Activated naive CD8-positive, alpha-beta T cell treated with anti-CD3 and anti-CD28 coated beads, Interleukin-2, amount 50 U/mL, for 24 hours (primary cell): ENCODE data around the gene LOC128125822.
A peak's percentile ranks its signal among the peaks of the same experiment; 100 is the strongest.
"Not testable (repeated sequence)": the region's sequence is repeated elsewhere in the genome, so short reads cannot be mapped to it uniquely, and the experiment has no call there.

Source experiments
- ATAC-seq: fragments of 150-1000 bp; cut with Tn5 transposase; one replicate; pipeline ENCODE4 v1.10.0; 2021
- DNase-seq: peaks from one replicate; pipeline ENCODE4 v3.0.0; 2021
- H3K27ac Mint-ChIP-seq: one replicate; pipeline ENCODE4 v1.8.0; 2021; ENCODE audit warnings: mild to moderate bottlenecking, mixed read lengths
- H3K27me3 Mint-ChIP-seq: one replicate; pipeline ENCODE4 v1.8.0; 2021; ENCODE audit warnings: mixed read lengths
- H3K36me3 Mint-ChIP-seq: one replicate; pipeline ENCODE4 v1.8.0; 2021; ENCODE audit warnings: low read depth, mixed read lengths
- H3K4me1 Mint-ChIP-seq: one replicate; pipeline ENCODE4 v1.8.0; 2021; ENCODE audit warnings: mixed read lengths
- H3K4me3 Mint-ChIP-seq: one replicate; pipeline ENCODE4 v1.8.0; 2021; ENCODE audit warnings: mild to moderate bottlenecking, moderate library complexity, mixed read lengths
- H3K9me3 Mint-ChIP-seq: one replicate; pipeline ENCODE4 v1.8.0; 2021; ENCODE audit warnings: mixed read lengths

LOC128125822 gene

DNA sequence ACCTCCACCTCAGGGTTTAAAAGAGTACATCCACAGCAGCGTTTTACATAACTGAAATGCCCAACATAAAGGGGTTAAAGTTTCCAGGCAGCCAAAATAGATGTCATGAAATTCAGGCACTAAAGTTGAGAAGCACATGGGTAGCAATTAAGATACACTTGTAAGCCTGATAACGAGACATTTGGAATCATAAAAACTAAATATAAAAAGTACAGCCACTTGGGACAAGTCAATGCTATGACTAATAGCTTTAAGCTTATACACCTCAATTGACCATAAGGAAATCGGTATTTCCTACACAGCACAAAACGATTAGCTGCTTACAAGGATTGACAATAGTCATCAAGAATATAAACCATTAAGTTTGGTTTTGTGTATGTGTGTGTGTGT is 11.8 kb downstream of the LOC128125822 start:
- no peak for ATAC-seq
- no peaks in the 10 kb centered on the region for H3K9me3 Mint-ChIP-seq
- H3K27ac Mint-ChIP-seq, result no peak overlapping the region
- H3K36me3 Mint-ChIP-seq, result peaks cover 32% of the 10 kb centered on the region
- H3K4me1 Mint-ChIP-seq, result no peaks in the 10 kb centered on the region
- no peak overlapping the region for H3K4me3 Mint-ChIP-seq
- DNase-seq, result no peak
- H3K27me3 Mint-ChIP-seq, result peaks cover 5% of the 10 kb centered on the region

DNA sequence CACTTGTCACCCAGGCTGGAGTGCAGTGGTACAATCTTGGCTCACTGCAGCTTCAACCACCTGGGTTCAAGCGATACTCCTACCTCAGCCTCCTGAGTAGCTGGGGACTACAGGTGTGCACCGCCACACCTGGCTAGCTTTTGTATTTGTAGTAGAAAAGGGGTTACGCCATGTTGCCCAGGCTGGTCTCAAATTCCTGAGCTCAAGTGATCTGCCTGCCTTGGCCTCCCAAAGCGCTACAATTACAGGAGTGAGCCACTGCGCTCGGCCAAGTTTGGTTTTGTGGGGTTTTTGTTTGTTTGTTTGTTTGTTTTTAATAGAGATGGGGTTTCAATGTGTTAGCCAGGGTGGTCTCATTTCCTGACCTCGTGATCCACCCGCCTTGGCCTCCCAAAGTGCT is 12.3 kb downstream of the LOC128125822 start:
- peaks cover 29% of the 10 kb centered on the region for H3K36me3 Mint-ChIP-seq
- no peak for DNase-seq
- H3K27ac Mint-ChIP-seq, result no peak overlapping the region
- no peaks in the 10 kb centered on the region for H3K4me1 Mint-ChIP-seq
- H3K9me3 Mint-ChIP-seq, result no peaks in the 10 kb centered on the region
- no peak for ATAC-seq
- peaks cover 5% of the 10 kb centered on the region for H3K27me3 Mint-ChIP-seq
- no peak overlapping the region for H3K4me3 Mint-ChIP-seq

DNA sequence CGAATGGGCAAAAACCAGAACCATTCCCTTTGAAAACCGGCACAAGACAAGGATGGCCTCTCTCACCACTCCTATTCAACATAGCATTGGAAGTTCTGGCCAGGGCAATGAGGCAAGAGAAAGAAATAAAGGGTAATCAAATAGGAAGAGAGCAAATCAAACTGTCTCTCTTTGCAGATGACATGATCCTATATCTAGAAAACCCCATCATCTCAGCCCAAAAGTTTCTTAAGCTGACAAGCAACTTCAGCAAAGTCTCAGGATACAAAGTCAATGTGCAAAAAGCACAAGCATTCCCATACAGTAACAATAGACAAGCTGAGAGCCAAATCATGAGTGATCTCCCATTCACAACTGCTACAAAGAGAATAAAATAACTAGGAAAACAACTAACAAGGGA is 13.4 kb downstream of the LOC128125822 start:
- not testable (repeated sequence) for H3K4me1 Mint-ChIP-seq, ATAC-seq, H3K27ac Mint-ChIP-seq, H3K9me3 Mint-ChIP-seq, H3K4me3 Mint-ChIP-seq, DNase-seq, H3K27me3 Mint-ChIP-seq
- peaks cover 18% of the 10 kb centered on the region for H3K36me3 Mint-ChIP-seq

DNA sequence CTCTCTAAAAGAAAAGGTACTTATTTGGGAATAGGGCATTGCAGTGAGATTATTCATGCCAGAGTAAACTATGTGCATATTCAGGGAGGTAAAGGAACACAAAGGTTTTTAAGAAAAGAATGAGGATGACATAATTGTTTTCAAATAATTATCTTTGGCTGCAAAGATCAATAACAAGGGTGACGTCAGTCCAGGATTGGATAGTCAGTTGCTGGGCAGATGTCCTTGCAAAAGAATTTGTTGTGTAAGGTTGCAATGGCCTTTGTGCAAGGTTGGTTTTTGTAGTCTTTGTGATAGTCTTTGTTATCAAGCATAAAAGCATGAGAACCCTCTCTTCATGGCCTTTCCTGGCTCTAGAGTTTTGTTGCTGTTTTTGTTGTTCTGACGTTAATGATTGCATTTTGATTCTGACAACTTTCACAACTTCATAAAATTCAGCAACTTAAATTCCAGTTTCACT is 17.7 kb downstream of the LOC128125822 start:
- Mint-ChIP-seq H3K9me3 (no peaks in the 10 kb centered on the region), H3K4me1 (no peaks in the 10 kb centered on the region), H3K36me3 (no peaks in the 10 kb centered on the region), H3K27me3 (peaks cover 7% of the 10 kb centered on the region), H3K4me3 (no peak overlapping the region), H3K27ac (no peak overlapping the region)
- ATAC-seq (no peak), DNase-seq (no peak)

DNA sequence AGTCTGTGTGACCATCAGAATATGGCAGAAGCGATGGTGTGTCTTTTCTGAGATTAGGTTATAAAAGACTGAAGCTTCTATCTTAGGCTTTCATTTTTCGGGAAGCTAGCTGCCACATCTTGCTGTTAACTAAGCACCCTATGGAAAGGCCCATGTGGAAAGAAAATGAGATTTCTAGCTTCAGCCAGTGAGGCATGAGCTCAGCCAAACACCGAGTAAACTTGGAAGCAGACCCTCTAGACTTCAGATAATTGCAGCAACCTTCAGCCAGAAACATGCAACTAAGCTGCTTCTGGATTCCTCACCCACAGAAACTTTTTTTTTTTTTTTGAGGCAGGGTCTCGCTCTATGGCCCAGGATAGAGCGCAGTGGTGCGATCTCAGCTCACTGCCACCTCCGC is 20.6 kb downstream of the LOC128125822 start:
- no peak overlapping the region for H3K27ac Mint-ChIP-seq
- ATAC-seq (no peak), DNase-seq (no peak)
- H3K27me3 Mint-ChIP-seq, result peaks cover 8% of the 10 kb centered on the region
- no peaks in the 10 kb centered on the region for H3K36me3 Mint-ChIP-seq
- no peak overlapping the region for H3K4me3 Mint-ChIP-seq
- peaks cover 2% of the 10 kb centered on the region for H3K4me1 Mint-ChIP-seq
- no peaks in the 10 kb centered on the region for H3K9me3 Mint-ChIP-seq

DNA sequence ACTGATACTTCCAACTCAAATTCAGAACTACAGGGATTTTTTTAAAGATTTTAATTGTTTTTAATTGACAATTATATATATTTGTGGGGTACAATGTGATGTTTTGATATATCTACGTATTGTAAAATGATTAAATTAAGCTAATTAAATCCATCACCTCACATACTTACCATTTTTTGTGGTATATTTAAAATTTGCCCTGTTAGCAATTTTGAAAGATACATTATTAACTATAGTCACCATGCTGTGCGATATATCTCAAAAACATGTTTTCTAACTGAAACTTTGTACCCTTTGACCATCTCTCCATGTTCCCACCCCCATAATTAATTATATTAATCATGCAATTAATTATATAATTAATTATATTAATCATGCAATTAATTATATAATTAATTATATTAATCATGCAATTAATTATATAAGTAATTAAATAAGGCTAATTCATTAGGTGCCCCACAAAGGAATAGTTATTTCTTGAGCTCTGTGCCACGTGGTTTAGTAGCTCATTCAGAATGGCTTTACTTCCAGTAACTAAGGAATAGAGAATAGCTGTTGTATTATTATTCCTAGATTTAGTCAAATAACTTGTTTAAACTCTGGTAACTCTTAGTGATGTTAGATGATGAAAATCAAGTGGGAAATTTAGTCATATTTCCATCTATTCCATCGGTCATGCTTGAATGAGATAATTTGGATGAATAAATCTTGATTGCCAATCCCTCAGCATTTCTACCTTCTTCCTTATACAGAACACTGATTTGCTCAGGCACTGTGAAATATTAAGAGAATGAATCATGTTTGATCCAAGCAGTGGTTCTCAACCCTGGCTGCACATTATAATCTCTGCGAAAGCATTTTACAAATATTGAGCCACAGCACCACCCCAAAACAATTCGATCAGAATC is 25.1 kb downstream of the LOC128125822 start:
- Mint-ChIP-seq H3K36me3 (no peaks in the 10 kb centered on the region), H3K27me3 (peaks cover 12% of the 10 kb centered on the region), H3K27ac (no peak overlapping the region), H3K9me3 (no peaks in the 10 kb centered on the region), H3K4me1 (peaks cover 13% of the 10 kb centered on the region), H3K4me3 (peak overlapping the region; percentile 77)
- ATAC-seq (no peak), DNase-seq (no peak)

DNA sequence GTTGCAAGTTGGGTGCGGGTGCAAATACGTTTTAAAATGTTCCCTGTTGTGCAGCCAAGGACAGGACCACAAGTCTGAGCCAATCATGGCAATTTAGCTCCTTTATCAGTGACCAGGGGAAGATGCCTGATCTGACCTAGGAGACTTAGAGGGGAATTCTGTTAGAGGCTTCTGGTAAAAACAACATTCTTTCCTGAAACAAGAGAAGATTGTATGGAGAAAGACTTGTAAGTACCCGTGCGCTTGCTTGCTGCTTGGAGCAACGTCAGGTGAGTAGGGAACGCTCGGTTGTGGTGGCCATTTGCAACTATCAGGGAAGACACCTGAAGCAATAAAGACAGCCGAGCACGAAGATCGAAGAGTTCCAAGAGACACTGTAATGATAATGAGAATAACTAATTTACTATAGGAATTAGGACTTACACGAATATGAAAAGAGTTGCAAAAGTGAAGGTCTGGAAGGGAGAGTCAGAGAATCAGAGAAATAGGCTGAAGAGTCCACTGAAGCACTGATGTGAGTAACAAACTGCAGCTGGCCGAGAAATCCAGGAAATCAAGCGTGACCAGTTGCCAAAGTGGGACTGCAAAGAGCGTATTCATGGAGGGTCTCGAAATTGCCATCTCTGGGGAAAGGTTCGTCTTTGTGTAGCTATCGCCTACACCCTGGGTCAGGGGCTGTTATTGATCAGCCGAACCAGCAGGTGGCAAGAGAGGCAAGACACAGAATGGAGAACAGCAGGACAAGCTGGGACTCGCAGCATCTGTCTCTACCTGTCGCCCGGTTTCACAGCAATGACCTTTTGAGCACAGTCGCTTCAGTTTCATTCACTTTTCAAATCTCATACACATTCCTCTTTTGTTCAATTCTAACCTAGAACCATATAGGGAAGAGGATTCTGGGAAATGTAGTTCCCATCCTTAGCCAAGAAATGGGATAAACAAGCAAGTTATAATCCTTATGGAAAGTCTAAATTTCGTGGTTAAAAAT is 26.1 kb downstream of the LOC128125822 start:
- Mint-ChIP-seq H3K9me3 (no peaks in the 10 kb centered on the region), H3K27ac (no peak overlapping the region), H3K27me3 (peaks cover 12% of the 10 kb centered on the region), H3K36me3 (no peaks in the 10 kb centered on the region), H3K4me1 (peaks cover 13% of the 10 kb centered on the region), H3K4me3 (peak overlapping the region; percentile 77)
- DNase-seq (peak; percentile 71), ATAC-seq (peak; percentile 100)

DNA sequence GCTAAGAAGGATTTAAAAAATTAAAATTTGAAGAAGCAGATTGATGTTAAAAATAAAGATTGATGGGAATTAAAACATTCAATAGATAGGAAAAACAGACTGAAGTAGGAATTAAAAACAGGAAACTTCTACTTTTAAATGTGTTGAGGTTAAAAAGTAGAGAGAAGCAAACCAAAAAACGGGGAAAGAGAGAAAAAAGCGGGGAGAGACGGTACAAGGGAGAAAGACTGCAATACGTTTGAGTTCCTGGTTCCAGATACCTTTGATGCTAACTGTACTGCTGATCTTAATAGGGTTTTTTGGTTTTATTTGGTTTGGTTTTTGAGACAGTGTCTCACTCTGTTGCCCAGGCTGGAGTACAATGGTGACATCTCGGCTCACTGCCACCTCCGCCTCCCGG is 27.0 kb downstream of the LOC128125822 start:
- peaks cover 12% of the 10 kb centered on the region for H3K27me3 Mint-ChIP-seq
- H3K4me3 Mint-ChIP-seq, result peak overlapping the region; percentile 77
- no peaks in the 10 kb centered on the region for H3K9me3 Mint-ChIP-seq
- H3K36me3 Mint-ChIP-seq, result no peaks in the 10 kb centered on the region
- H3K27ac Mint-ChIP-seq, result no peak overlapping the region
- DNase-seq (no peak), ATAC-seq (no peak)
- peaks cover 13% of the 10 kb centered on the region for H3K4me1 Mint-ChIP-seq

DNA sequence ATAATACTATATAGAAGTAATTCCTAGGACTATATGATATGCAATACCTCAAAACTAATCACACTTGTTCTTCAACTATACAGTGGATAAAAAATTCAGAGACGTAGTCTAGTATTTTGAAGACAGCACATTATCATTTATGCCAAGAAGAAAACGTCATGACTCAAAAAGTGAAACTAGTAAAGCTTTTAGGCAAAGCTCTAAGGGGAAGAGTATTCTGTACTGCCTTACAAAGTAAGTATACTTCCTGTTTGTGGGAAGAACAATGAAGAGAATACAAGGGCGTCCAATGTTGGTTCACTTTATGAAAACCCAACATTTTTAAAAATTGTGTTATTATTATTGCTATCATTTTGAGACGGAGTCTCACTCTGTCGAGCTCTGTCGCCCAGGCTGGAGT is 27.9 kb downstream of the LOC128125822 start:
- Mint-ChIP-seq H3K36me3 (no peaks in the 10 kb centered on the region), H3K4me3 (no peak overlapping the region)
- DNase-seq, result no peak

DNA sequence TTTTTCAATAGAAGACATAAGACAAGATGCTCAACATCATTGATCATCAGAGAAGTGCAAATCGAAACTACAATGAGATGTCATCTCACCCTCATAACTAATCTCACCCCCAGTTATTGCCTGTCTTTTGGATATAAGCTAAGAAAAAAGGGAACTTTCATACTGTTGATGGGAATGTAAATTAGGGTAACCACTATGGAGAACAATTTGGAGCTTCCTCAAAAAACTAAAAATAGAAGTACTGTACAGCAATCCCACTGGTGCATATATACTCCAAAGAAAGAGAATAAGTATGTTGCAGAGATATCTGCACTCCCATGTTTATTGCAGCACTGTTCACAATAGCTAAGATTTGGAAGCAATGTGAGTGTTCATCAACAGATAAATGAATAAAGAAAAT is 37.0 kb downstream of the LOC128125822 start:
- Mint-ChIP-seq H3K27ac (no peak overlapping the region), H3K4me1 (no peaks in the 10 kb centered on the region), H3K9me3 (no peaks in the 10 kb centered on the region), H3K36me3 (no peaks in the 10 kb centered on the region), H3K27me3 (peaks cover 5% of the 10 kb centered on the region), H3K4me3 (no peak overlapping the region)
- ATAC-seq (no peak), DNase-seq (no peak)

More for the DNA sequence above, 27.9 kb downstream of the LOC128125822 start:
- H3K27ac Mint-ChIP-seq, result no peak overlapping the region
- peaks cover 13% of the 10 kb centered on the region for H3K4me1 Mint-ChIP-seq
- H3K27me3 Mint-ChIP-seq, result peaks cover 12% of the 10 kb centered on the region
- H3K9me3 Mint-ChIP-seq, result no peaks in the 10 kb centered on the region
- no peak for ATAC-seq

DNA sequence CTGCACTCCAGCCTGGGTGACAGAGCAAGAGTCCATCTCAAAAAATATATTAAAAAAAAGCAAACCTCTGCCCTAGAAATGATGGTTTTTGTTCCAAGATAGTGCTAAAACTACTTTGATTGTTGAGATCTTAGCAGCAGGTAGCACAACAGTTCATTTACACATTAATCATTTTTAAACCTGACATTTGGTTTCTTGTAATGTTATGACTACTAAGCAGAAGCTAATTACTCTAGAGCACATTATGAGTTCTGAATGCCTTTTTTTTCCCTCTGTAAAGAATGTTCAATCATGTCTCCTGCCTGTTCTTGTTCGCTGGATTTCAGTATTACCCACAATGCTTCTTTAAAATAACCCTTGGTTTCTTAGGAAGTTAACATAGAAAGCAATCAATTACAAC is 38.7 kb downstream of the LOC128125822 start:
- H3K36me3 Mint-ChIP-seq, result no peaks in the 10 kb centered on the region
- no peaks in the 10 kb centered on the region for H3K9me3 Mint-ChIP-seq
- no peak for ATAC-seq
- no peak overlapping the region for H3K4me3 Mint-ChIP-seq
- no peaks in the 10 kb centered on the region for H3K4me1 Mint-ChIP-seq
- DNase-seq, result no peak
- H3K27ac Mint-ChIP-seq, result no peak overlapping the region
- no peaks in the 10 kb centered on the region for H3K27me3 Mint-ChIP-seq

DNA sequence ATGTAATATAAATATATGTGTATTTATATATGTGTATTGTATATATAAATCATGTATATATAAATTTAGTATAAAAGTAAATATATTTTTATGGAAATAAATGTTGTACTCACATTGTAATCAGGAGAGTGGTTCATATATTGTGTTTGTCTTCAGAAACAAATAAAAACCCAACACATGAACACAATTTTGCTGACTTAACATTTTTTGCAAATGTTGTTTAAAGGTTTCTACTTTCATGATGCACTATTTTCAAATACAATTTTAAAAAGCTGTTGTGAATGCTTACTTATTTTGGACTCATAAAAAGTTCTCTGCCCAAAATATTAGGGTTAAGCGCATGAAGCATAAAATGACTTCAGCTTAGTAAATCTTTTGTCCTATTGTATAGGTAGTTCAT is 39.3 kb downstream of the LOC128125822 start:
- H3K9me3 Mint-ChIP-seq, result no peaks in the 10 kb centered on the region
- H3K27me3 Mint-ChIP-seq, result no peaks in the 10 kb centered on the region
- no peak for DNase-seq
- no peaks in the 10 kb centered on the region for H3K36me3 Mint-ChIP-seq
- ATAC-seq, result no peak
- no peaks in the 10 kb centered on the region for H3K4me1 Mint-ChIP-seq
- no peak overlapping the region for H3K4me3 Mint-ChIP-seq
- no peak overlapping the region for H3K27ac Mint-ChIP-seq

DNA sequence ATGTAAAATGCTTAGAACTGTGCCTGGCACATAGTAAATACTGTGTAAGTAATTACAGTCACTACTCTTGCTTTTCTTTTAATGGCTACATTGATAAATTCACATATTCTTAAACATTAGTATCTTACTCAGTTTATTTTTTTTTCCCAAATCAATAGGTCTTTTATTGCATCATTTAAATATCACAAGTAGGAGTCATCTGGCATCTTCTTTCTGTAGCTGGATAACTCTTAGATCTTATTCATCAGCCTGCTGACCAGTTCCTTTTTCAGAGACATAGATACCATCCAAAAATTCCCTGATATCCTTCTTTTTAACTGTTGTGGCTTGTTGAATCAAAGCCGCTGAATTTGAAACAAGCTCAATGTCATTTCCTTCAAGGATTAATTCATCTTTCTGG is 43.3 kb downstream of the LOC128125822 start:
- Mint-ChIP-seq H3K27me3 (peaks cover 14% of the 10 kb centered on the region), H3K27ac (no peak overlapping the region), H3K9me3 (no peaks in the 10 kb centered on the region), H3K4me3 (no peak overlapping the region), H3K4me1 (no peaks in the 10 kb centered on the region), H3K36me3 (no peaks in the 10 kb centered on the region)
- no peak for DNase-seq
- no peak for ATAC-seq
